Mucosa of rectum (tissue), 2 donors: ENCODE results near the gene SCNN1B.
"Not testable (repeated sequence)": the region's sequence is repeated elsewhere in the genome, so short reads cannot be mapped to it uniquely, and the experiment has no call there.

Experiments
- H3K27ac ChIP-seq, 2 donors: one replicate each; pipeline ENCODE4 v1.7.0; 2013; ENCODE audit warnings: inconsistent platforms in 2 of 2, low read depth in 2 of 2, low read length in 2 of 2
- H3K27me3 ChIP-seq, 2 donors: one replicate each; pipeline ENCODE4 v1.7.0; 2013; ENCODE audit warnings: low read length in 2 of 2; ENCODE audit not compliant: control insufficient read depth in 2 of 2, insufficient read depth in 2 of 2
- H3K36me3 ChIP-seq, 2 donors: one replicate each; pipeline ENCODE4 v1.7.0; 2013; ENCODE audit warnings: low read length in 2 of 2; ENCODE audit not compliant: control insufficient read depth in 2 of 2, insufficient read depth in 2 of 2
- H3K4me1 ChIP-seq, 2 donors: one replicate each; pipeline ENCODE4 v1.7.0; 2013; ENCODE audit warnings: low read length in 2 of 2, mild to moderate bottlenecking in 1 of 2; ENCODE audit not compliant: control insufficient read depth in 2 of 2, insufficient read depth in 2 of 2
- H3K4me3 ChIP-seq, 2 donors: one replicate each; pipeline ENCODE4 v1.7.0; 2013; ENCODE audit warnings: low read length in 2 of 2
- H3K9ac ChIP-seq, 2 donors: one replicate each; pipeline ENCODE4 v1.7.0; 2013; ENCODE audit warnings: low read length in 2 of 2, low read depth in 1 of 2, mild to moderate bottlenecking in 1 of 2
- H3K9me3 ChIP-seq, 2 donors: one replicate each; pipeline ENCODE4 v1.7.0; 2013; ENCODE audit warnings: low read length in 2 of 2; ENCODE audit not compliant: control insufficient read depth in 2 of 2
- donor health status: healthy.
- donor health status: Normal muscosa, but diverticular disease.

Gene SCNN1B

DNA sequence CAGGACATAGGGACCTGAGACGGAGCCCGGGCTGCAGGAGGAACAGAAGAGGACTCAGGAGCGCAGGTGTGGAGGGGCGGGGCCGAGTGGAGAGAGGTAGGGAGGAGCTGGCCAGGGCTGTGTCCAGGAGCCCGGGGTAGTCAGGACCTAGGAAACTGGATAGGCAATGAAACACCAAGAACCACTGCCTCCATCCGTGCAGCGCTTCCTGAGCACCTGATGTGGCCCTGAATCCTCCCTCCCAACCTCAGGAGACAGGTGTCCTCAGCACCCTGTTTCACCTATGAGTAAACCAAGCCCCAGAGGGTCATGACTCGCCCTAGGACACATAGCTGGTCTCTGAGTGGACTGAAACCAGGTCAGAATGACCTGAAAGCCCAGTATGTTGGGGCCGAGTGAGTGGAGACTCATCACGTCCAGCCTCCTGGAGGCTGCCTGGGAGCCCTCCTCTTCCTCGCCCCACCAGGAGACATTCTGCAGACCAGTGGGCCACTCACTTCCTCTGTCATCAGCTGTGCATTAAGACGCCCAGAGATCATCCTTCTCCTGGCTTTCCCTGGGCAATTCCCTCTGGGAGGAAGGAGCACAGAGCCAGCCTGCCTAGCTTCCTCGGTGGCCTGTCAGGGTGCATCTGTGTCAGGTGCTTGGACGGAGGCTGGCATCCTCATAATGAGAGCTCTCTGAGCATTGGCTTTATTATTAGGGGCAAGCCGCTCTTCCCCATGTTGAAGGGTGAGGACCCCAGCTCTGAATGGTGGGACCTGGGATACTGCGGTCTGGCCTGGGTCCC lies 72.8 kb downstream of the SCNN1B start:
- Histone ChIP-seq H3K36me3 (peaks cover 0 to 12% of the 10 kb centered on the region in 2 donors), H3K27me3 (no peaks in the 10 kb centered on the region), H3K9me3 (no peaks in the 10 kb centered on the region), H3K4me1 (no peaks in the 10 kb centered on the region), H3K4me3 (no peak overlapping the region), H3K27ac (no peak overlapping the region), H3K9ac (no peak overlapping the region)

DNA sequence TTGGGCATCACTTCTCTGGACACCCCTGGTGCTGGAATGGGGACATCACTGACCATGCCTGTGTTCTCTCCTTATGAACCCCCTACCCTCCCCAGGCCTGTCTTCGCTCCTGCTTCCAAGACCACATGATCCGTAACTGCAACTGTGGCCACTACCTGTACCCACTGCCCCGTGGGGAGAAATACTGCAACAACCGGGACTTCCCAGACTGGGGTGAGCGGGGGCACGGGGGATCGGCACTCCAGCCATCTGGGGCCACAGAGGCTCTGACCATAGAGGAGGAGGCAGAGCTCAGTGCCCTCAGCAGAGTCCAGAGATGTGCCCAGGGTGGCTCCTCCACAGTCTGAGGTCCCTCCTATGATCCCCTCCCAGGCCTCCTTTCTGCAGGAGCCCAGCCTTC lies 73.5 kb downstream of the SCNN1B start:
- no peaks in the 10 kb centered on the region for H3K27me3 ChIP-seq
- H3K9me3 ChIP-seq: no peaks in the 10 kb centered on the region
- H3K4me1 ChIP-seq: no peaks in the 10 kb centered on the region
- no peak overlapping the region for H3K9ac ChIP-seq
- H3K27ac ChIP-seq: no peak overlapping the region
- no peak overlapping the region for H3K4me3 ChIP-seq
- H3K36me3 ChIP-seq: peaks cover 0 to 11% of the 10 kb centered on the region in 2 donors

DNA sequence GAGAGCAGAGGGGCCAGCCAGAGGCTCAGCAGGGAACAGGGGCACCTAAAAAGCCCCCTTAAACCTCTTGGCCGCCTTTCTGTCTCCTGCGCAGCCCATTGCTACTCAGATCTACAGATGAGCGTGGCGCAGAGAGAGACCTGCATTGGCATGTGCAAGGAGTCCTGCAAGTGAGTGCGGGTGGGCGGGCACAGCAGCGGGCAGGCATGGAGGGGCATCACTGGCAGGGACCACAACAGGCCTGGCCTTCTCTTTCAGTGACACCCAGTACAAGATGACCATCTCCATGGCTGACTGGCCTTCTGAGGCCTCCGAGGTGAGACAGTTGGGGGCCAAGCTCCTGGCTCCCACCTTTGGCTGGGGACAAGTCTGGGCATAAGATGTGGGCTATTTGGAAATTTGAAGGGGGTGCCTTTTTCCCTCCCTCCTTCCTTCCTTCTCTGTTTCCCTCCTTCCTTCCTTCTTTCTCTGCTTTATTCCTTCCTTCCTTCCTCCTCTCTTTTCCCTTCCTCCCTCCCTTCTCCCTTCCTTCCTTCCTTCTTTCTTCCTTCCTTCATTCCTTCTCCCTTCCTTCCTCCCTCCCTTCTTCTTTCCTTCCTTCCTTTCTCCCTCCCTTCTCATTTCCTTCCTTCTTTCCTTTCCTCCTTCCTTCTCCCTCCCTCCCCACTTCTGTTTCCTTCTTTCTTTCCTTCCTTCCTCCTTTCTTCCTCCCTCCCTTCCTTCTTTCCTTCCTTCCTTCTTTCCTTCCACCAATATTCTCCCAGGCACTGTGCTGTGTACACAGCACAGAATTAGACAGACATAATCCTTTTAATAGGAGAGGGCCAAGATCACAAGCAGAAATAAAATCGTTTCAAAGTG lies 75.2 kb downstream of the SCNN1B start:
- H3K9ac ChIP-seq: no peak overlapping the region
- H3K4me3 ChIP-seq: no peak overlapping the region
- no peaks in the 10 kb centered on the region for H3K27me3 ChIP-seq
- no peak overlapping the region for H3K27ac ChIP-seq
- peaks cover 0 to 9% of the 10 kb centered on the region in 2 donors for H3K36me3 ChIP-seq
- H3K4me1 ChIP-seq: no peaks in the 10 kb centered on the region
- H3K9me3 ChIP-seq: no peaks in the 10 kb centered on the region

DNA sequence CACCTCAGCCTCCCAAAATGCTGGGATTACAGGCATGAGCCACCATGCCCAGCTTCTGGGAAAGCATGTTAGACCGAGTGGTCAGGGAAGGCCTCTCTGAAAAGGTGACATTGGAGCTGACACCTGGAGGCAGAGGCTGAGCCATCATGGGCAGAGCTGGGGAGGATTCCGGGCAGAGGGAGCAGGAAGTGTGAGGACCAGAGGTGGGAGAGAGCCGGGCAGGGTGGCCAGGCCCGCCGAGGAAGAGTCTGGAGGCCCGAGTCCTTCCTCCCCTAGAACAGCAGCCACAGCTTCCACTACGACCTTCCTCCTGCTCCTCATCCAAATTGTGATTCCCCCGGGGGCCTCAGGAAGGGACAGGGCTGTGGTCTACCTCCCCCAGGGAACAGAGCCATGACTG lies 76.2 kb downstream of the SCNN1B start:
- Histone ChIP-seq H3K9ac (no peak overlapping the region), H3K4me1 (no peaks in the 10 kb centered on the region), H3K27ac (no peak overlapping the region), H3K4me3 (no peak overlapping the region), H3K36me3 (peaks cover 0 to 9% of the 10 kb centered on the region in 2 donors), H3K27me3 (no peaks in the 10 kb centered on the region), H3K9me3 (no peaks in the 10 kb centered on the region)

DNA sequence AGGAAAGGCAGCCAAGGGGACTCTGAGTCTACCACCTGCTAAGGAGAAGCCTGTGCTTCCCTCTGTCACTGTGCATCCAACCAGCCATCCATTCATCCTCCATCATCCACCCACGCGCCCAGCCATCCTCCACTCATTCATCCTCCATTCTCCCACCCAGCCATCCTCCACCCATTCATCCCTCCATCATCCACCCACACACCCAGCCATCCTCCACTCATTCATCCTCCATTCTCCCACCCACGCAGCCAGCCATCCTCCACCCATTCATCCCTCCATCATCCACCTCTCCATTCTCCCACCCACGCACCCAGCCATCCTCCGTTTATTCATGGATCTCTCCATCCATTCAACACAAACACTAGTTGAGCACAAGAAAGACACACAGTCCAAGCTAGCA lies 76.8 kb downstream of the SCNN1B start:
- no peaks in the 10 kb centered on the region for H3K27me3 ChIP-seq
- H3K27ac ChIP-seq: no peak overlapping the region
- no peak overlapping the region for H3K9ac ChIP-seq
- H3K4me1 ChIP-seq: no peaks in the 10 kb centered on the region
- peaks cover 0 to 9% of the 10 kb centered on the region in 2 donors for H3K36me3 ChIP-seq
- no peaks in the 10 kb centered on the region for H3K9me3 ChIP-seq
- H3K4me3 ChIP-seq: no peak overlapping the region

DNA sequence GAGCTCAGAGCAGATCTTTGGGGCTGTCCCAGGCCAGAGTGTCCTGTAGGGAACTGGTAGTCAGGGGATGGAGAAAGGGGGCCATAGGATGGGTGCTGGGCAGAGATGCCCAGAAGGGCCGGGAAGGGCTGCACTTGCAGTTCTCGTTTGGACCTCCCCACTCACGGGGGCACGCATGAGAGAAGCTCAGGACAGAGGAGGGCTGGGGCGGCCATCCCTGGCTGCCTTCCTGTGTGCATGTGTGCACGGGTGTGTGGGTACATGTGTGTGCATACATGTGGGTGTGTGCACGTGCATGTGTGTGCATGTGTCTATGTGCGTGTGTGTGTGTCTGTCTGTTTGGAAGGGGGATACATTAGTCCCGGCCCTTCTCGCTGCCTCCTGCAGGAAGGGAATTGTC lies 77.6 kb downstream of the SCNN1B start:
- Histone ChIP-seq H3K4me3 (no peak overlapping the region), H3K9ac (no peak overlapping the region), H3K27ac (no peak overlapping the region), H3K27me3 (no peaks in the 10 kb centered on the region), H3K4me1 (no peaks in the 10 kb centered on the region), H3K36me3 (peaks cover 0 to 9% of the 10 kb centered on the region in 2 donors), H3K9me3 (no peaks in the 10 kb centered on the region)

DNA sequence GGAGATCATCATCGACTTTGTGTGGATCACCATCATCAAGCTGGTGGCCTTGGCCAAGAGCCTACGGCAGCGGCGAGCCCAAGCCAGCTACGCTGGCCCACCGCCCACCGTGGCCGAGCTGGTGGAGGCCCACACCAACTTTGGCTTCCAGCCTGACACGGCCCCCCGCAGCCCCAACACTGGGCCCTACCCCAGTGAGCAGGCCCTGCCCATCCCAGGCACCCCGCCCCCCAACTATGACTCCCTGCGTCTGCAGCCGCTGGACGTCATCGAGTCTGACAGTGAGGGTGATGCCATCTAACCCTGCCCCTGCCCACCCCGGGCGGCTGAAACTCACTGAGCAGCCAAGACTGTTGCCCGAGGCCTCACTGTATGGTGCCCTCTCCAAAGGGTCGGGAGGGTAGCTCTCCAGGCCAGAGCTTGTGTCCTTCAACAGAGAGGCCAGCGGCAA lies 78.4 kb downstream of the SCNN1B start:
- Histone ChIP-seq H3K36me3 (peaks cover 0 to 6% of the 10 kb centered on the region in 2 donors), H3K9me3 (no peaks in the 10 kb centered on the region), H3K9ac (no peak overlapping the region), H3K4me3 (no peak overlapping the region), H3K27me3 (no peaks in the 10 kb centered on the region), H3K27ac (no peak overlapping the region), H3K4me1 (no peaks in the 10 kb centered on the region)

DNA sequence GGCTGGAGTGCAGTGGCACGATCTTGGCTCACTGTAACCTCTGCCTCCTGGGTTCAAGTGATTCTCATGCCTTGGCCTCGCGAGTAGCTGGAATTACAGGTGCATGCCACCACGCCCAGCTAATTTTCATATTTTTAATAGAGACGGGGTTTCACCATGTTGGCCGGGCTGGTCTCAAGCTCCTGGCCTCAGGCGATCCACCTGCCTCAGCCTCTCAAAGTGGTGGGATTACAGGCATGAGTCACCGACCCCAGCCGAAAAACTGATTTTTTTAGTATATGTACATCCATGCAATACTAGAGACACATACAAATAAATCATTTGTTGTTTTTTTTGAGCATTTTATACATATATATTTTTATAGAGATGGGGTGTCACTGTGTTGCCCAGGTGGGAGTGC lies 79.6 kb downstream of the SCNN1B start:
- not testable (repeated sequence) for H3K9ac ChIP-seq, H3K4me3 ChIP-seq, H3K36me3 ChIP-seq, H3K27me3 ChIP-seq, H3K4me1 ChIP-seq, H3K27ac ChIP-seq, H3K9me3 ChIP-seq

DNA sequence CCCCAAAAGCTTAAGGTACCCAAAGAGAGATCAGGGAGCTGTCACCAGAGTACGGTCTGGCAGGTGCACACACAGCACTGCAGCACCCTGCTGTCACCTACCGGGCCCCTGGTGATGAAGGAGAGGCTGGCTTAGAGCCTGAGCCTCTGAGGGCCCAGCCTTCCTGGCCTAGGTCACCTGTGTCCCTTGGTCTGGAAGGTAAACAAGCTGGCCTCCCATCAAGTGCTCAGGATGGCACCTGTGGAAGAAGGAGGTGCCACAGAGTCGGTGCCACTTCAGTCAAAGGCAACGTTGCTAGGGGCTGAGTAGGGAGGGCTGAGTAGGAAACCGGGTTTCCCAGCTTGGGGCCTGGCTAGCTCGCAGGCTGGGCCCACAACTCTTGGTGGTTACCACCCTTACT lies 80.2 kb downstream of the SCNN1B start:
- no peak overlapping the region for H3K27ac ChIP-seq
- no peaks in the 10 kb centered on the region for H3K27me3 ChIP-seq
- H3K4me1 ChIP-seq: no peaks in the 10 kb centered on the region
- no peaks in the 10 kb centered on the region for H3K36me3 ChIP-seq
- no peak overlapping the region for H3K9ac ChIP-seq
- no peak overlapping the region for H3K4me3 ChIP-seq
- H3K9me3 ChIP-seq: no peaks in the 10 kb centered on the region

DNA sequence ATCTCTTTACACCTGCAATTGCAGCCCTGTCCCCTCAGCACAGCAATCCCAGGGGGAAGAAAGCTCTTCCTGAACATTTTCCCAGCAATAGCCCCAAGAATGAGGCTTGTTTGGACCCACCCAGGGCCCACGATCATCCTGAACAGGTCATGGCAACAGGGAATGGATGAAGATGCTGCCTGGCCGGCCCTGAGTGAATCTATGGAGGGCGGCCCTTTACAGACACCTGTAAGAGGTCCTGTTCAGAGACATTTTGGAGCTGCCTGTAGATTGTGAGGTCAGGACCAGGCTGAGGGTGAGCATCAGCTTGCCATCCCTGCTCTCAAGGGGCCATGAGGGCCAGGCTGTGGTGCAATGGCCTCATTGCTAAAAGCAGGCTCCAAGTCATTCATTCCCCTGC lies 81.8 kb downstream of the SCNN1B start:
- Histone ChIP-seq H3K9ac (no peak overlapping the region), H3K4me3 (no peak overlapping the region), H3K27ac (no peak overlapping the region), H3K36me3 (peaks cover 3 to 7% of the 10 kb centered on the region in 2 donors), H3K9me3 (no peaks in the 10 kb centered on the region), H3K27me3 (no peaks in the 10 kb centered on the region), H3K4me1 (no peaks in the 10 kb centered on the region)
